Activated CD4-positive, alpha-beta memory T cell treated with anti-CD3 and anti-CD28 coated beads, Interleukin-2, amount 10 ng/mL, durations not matched to agents 7 days and 5 days (primary cell): ENCODE data around the gene WT1. TPM values are rescaled to one million over a fixed set of nuclear protein-coding genes. Genes with fewer than 3 reads are reported as not detected.

ENCODE experiments used
- CTCF ChIA-PET: fragments of 350-600 bp; sonication (Branson Sonifier 250); formaldehyde crosslinking; loops from one replicate; lab custom pipeline; 2021; ENCODE audit warnings: antibody characterized with exemption, inconsistent platforms; lab: Charles Lee
- POLR2A ChIA-PET: fragments of 350-600 bp; sonication (Branson Sonifier 250); formaldehyde crosslinking; loops from one replicate; lab custom pipeline; 2021; ENCODE audit warnings: antibody characterized with exemption; lab: Charles Lee
- DNase-seq: peaks from one replicate; pipeline ENCODE4 v3.0.0-alpha.2; 2020
- H3K27ac Mint-ChIP-seq: one replicate; pipeline ENCODE4 v1.8.0; 2021; ENCODE audit warnings: mild to moderate bottlenecking, mixed read lengths
- H3K27me3 Mint-ChIP-seq: one replicate; pipeline ENCODE4 v1.8.0; 2021; ENCODE audit warnings: mixed read lengths
- H3K36me3 Mint-ChIP-seq: one replicate; pipeline ENCODE4 v1.8.0; 2021; ENCODE audit warnings: low read depth, mixed read lengths
- H3K4me1 Mint-ChIP-seq: one replicate; pipeline ENCODE4 v1.8.0; 2021; ENCODE audit warnings: mixed read lengths
- H3K4me3 Mint-ChIP-seq: one replicate; pipeline ENCODE4 v1.8.0; 2021; ENCODE audit warnings: mild to moderate bottlenecking, mixed read lengths
- H3K9me3 Mint-ChIP-seq: one replicate; pipeline ENCODE4 v1.8.0; 2021; ENCODE audit warnings: mixed read lengths
- total RNA-seq, 2 experiments: library from RNA; stranded (reverse); gene quantifications; one replicate each; pipeline ENCODE4 v1.2.3, GENCODE V29; 2021

Gene WT1
- total RNA-seq, 2 experiments from 2014 or later: not detected

DNA sequence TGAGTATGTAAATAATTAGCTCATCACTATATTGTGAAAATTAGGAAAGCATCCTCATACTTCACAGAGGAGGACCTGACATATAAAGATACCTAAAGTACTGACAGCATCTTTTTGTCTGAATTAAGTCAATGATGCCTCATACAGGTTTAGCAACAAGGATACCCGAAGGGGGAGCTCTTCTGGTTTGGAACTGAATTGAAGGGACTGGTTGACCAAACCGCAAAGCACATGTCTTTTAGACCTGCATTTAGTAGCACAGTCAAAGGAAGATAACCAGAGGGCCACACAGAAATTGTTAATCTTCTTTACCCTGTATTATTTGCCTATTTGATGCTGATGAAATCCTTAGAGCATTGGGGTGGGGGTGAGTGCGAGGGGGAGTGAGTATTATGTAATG is 12.9 kb upstream of the WT1 start:
- Mint-ChIP-seq H3K4me1 (no peaks in the 10 kb centered on the region), H3K9me3 (no peaks in the 10 kb centered on the region), H3K27ac (no peak overlapping the region), H3K4me3 (no peak overlapping the region), H3K36me3 (no peaks in the 10 kb centered on the region), H3K27me3 (peaks cover 15% of the 10 kb centered on the region)
- DNase-seq: no peak
- ChIA-PET POLR2A (no interaction called here), CTCF (no interaction called here)

DNA sequence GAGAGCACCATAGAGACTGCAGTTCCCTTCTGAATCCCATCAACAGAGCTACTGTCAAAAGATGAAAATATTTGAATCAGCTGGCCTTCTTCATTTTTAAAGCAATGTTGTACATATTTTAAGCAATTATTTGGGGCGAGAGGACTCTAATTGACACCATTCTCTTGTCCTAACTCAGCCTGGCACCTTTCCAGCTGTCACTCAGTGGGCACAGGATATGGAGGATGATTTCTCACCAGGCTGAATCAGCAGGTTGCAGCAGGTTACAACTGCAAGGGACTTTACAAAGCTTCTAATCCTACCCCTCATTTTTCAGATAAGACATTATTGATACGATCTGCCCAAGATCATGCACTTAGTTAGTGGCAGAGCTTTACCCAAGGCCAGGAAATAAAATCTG is 11.9 kb upstream of the WT1 start:
- no peaks in the 10 kb centered on the region for H3K36me3 Mint-ChIP-seq
- no peak for DNase-seq
- CTCF ChIA-PET: no interaction called here
- H3K9me3 Mint-ChIP-seq: no peaks in the 10 kb centered on the region
- no peaks in the 10 kb centered on the region for H3K4me1 Mint-ChIP-seq
- no peak overlapping the region for H3K27ac Mint-ChIP-seq
- H3K27me3 Mint-ChIP-seq: peaks cover 24% of the 10 kb centered on the region
- no peak overlapping the region for H3K4me3 Mint-ChIP-seq
- POLR2A ChIA-PET: no interaction called here

DNA sequence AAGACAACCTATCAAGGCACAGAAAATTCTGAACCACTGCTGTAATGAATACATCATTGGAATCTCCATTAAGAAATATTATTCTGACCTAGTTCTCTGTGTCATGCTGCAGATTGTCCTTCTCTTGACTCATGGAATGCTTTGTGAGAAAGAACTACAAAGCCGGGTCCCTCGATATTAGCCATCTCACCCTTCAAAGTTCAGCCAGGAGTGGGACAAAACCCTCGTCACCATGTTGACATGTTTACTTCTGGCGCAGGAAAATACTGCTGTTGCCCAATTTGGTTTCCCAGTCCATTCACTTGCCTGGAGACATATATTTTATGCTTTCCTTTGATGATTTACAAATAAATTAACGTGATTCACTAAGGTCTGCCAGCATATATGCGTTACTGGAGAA is 10.9 kb upstream of the WT1 start:
- ChIA-PET CTCF (no interaction called here), POLR2A (no interaction called here)
- no peaks in the 10 kb centered on the region for H3K4me1 Mint-ChIP-seq
- no peaks in the 10 kb centered on the region for H3K36me3 Mint-ChIP-seq
- H3K4me3 Mint-ChIP-seq: no peak overlapping the region
- no peak for DNase-seq
- peaks cover 31% of the 10 kb centered on the region for H3K27me3 Mint-ChIP-seq
- H3K27ac Mint-ChIP-seq: no peak overlapping the region
- H3K9me3 Mint-ChIP-seq: no peaks in the 10 kb centered on the region

DNA sequence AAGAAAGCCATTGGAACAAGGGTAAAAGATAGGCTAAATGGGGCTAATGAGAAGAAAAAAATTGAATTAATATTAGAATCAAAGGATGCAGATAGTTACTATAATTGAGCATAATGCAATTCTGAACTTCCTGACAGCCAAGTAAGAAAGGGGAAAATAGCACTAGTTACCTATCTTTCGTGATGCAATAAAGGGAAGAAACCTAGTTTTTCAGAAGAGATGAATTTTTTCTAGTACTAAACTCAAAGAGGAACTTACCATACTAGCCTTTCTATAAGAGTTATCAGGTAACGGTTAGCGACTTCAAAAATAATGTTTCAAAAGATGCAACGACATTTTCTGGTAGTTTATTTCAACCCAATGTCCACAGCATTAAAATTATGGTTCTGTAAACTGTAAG is 8.8 kb upstream of the WT1 start:
- CTCF ChIA-PET: no interaction called here
- Mint-ChIP-seq H3K4me1 (peaks cover 3% of the 10 kb centered on the region), H3K36me3 (no peaks in the 10 kb centered on the region), H3K9me3 (no peaks in the 10 kb centered on the region), H3K27ac (no peak overlapping the region), H3K27me3 (peaks cover 47% of the 10 kb centered on the region), H3K4me3 (no peak overlapping the region)
- POLR2A ChIA-PET: no interaction called here
- no peak for DNase-seq

DNA sequence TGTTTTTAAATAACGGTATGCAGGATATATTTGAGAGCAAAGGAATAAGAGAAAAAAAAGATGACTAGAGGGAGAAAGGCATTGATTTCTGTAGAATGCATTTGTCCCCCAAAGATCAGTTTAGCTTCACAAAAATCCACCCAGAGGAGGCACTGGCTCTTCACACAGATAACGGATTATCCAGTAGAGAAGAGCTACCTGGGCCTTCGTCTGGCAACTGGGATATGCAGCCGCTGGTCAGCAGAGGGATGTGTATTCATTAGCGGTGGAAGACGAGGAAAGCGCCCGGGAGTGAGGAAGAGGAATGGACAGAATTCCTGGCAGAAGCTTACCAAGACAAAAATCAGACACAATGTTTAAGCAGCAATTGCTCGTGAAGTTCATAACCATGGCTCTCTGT is 5.6 kb upstream of the WT1 start:
- no peak for DNase-seq
- no peak overlapping the region for H3K27ac Mint-ChIP-seq
- H3K36me3 Mint-ChIP-seq: no peaks in the 10 kb centered on the region
- H3K9me3 Mint-ChIP-seq: no peaks in the 10 kb centered on the region
- H3K4me1 Mint-ChIP-seq: peaks cover 18% of the 10 kb centered on the region
- ChIA-PET CTCF (interaction anchor here (0.9 kb wide), 1 partner anchor 118 kb away, joined by 3 read pairs; no protein-coding TSS in a partner anchor), POLR2A (no interaction called here)
- H3K27me3 Mint-ChIP-seq: peaks cover 69% of the 10 kb centered on the region
- H3K4me3 Mint-ChIP-seq: no peak overlapping the region

DNA sequence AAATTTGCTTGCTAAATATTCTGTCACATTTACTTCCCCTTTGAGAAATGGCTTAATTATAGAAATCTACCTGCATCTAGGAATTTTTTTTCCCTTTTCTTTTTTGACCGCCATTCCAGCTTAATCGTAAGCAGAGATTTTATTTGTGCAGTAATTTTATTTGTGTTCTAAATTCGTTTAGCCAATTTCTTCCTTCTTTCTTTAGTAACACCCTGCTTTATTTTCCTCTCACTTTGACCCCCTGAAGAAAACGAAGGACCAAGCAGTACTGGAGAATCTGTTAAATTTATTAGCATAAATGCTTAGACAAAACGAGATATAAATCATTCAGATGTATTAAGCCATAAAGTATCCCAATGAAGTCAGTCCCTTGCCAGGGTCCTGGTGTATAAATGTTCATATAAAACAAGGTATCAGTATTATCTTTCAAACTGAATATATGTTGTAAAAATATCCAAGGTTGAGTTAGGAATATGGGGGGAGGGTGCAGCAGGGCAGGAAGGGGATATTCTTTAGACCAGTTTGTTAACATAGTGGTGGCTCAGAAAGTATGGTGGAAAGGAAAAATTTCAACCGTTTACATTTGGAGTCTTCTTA is 5.1 kb upstream of the WT1 start:
- no peaks in the 10 kb centered on the region for H3K36me3 Mint-ChIP-seq
- H3K4me1 Mint-ChIP-seq: peaks cover 21% of the 10 kb centered on the region
- ChIA-PET CTCF (interaction anchor here (0.9 kb wide), 1 partner anchor 117 kb away, joined by 3 read pairs; no protein-coding TSS in a partner anchor), POLR2A (no interaction called here)
- no peaks in the 10 kb centered on the region for H3K9me3 Mint-ChIP-seq
- no peak for DNase-seq
- H3K27ac Mint-ChIP-seq: no peak overlapping the region
- no peak overlapping the region for H3K4me3 Mint-ChIP-seq
- H3K27me3 Mint-ChIP-seq: peaks cover 72% of the 10 kb centered on the region

DNA sequence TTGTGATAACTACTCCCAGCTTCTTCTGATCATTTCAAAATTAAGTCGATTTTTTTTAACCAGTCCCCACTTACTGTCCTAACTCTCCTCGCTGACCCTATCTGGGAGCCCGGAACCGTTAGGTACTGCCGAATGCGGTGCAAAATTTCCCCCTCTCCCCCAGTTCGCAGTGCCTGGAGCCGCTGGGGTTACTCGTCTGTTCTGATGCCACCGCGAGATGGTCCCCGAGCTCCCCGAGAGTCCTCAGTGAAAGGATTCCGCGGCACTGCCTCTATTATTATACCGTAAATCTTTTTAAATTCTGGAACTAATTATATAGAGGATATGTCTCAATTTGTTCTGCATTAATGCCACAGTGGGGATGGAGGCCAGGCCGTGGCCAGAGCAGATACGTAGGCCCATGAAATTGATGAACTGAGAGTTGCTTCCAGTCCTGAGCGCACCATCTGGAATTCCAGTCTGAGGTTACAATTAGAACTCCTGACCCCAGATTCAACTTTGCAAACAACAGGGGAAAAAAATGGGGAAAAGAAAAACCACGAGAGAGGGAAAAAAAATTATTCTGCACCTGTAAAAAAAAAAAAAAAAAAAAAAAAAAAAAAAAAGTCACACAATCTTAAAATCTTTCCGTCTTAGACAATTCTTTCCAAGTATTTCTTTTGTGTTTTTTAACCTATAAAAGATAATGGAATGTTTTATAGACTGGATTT is 4.3 kb upstream of the WT1 start:
- CTCF ChIA-PET: no interaction called here
- Mint-ChIP-seq H3K27ac (no peak overlapping the region), H3K4me1 (peaks cover 22% of the 10 kb centered on the region), H3K27me3 (peaks cover 73% of the 10 kb centered on the region), H3K9me3 (no peaks in the 10 kb centered on the region), H3K4me3 (no peak overlapping the region), H3K36me3 (no peaks in the 10 kb centered on the region)
- no peak for DNase-seq
- POLR2A ChIA-PET: no interaction called here

DNA sequence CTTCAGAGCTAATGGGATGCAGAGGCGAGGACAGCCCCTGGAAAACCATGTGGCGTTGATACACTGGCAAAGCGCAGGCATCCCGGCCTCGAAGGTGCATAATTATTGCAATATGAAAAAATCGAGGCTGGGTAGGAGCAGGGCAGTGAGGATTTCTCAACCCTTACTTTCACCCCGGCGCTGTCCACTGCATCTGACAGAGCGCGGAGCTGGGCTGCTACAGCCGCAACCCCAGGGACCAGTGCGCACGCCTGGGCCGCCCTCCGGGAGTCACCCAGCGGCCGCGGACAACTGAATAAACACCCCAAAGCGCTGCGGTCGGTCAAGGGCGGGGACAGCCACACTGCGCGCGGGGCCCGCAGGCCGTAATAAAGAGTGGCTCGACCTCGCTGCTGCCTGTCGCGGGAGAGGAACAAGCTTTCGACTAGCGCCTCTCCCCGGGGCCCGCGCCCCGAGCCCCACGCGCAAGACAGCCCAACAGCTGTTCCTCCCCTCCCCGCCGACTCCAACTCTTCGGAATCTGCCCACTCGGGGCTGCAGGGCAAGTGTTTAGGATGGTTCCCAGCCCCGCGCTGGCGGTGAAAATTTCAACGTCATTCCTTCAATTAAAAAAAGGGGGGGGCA is 3.6 kb upstream of the WT1 start:
- Mint-ChIP-seq H3K4me1 (peaks cover 26% of the 10 kb centered on the region), H3K27me3 (peaks cover 80% of the 10 kb centered on the region), H3K4me3 (no peak overlapping the region), H3K27ac (no peak overlapping the region), H3K36me3 (no peaks in the 10 kb centered on the region), H3K9me3 (no peaks in the 10 kb centered on the region)
- ChIA-PET POLR2A (no interaction called here), CTCF (no interaction called here)
- DNase-seq: no peak

DNA sequence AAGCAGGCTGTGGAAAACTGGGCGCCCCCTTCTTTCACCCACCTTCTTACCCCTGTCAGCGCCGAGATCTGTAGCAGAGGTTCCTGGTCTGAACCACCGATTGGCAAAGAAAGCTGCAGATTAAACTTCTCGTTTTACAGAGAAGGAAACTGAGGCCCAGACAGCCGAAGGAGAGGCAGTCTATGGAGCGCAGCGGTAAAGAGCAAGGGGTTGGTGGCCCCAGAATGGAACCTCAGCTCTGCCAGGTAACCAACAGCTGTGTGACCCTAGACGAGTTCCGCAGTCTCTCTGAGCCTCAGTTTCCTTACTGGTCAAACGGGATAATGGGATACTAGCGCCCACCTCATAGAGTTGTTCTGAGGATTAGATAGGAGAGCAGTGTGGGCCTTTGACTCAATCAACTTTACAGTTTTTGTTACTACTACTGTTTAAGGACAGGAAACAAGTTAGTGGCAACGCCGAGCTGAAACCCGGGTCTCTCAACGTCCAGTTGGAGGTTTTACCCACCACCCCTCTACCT is 3.1 kb upstream of the WT1 start:
- no peaks in the 10 kb centered on the region for H3K36me3 Mint-ChIP-seq
- no peak overlapping the region for H3K27ac Mint-ChIP-seq
- H3K9me3 Mint-ChIP-seq: no peaks in the 10 kb centered on the region
- H3K4me1 Mint-ChIP-seq: peaks cover 32% of the 10 kb centered on the region
- POLR2A ChIA-PET: no interaction called here
- no peak overlapping the region for H3K4me3 Mint-ChIP-seq
- CTCF ChIA-PET: no interaction called here
- H3K27me3 Mint-ChIP-seq: peaks cover 84% of the 10 kb centered on the region
- no peak for DNase-seq

DNA sequence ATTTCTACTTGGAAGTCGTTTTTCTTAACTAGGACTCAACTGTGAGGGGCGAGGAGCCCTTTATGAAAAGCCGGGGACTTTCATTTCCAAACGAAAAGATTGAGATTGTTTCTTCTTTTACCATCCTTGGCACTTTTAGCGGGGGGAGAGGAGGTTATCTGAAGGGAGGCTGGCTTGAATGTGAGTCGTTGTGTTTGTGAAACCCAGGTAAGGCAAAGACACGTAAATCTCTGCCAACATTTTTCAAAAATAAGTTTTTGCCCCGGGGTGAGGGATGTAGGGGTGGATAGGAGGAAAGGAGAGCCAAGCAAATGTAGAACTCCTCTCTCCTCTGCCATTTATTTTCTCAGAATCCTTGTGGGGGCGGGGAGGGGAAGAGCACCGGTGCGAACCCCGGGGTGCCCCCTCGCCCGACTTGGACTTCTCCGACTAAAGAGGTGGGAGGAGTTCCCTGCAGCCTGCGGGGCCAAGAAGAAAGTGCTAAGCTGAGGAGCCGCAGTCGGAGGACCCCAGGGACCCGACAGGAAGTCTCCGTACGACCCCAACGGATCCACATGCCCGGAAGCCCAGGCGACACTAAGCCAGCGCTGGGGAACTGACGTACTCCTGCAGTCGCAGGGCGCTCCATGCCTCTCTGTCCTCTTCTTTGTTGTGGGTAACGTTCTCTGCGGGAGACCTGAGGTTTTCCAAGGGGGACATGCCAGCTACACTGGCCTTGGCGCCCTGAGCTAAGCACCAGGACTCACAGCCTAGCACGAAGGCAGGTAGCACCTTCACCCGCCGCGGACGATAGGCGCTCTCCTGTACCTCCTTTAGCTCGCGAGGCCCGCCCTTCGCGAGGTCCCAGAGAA is 2.4 kb upstream of the WT1 start:
- ChIA-PET CTCF (no interaction called here), POLR2A (no interaction called here)
- Mint-ChIP-seq H3K9me3 (no peaks in the 10 kb centered on the region), H3K27ac (peak overlapping the region; percentile 45), H3K27me3 (peaks cover 86% of the 10 kb centered on the region), H3K4me3 (no peak overlapping the region), H3K4me1 (peaks cover 35% of the 10 kb centered on the region), H3K36me3 (no peaks in the 10 kb centered on the region)
- no peak for DNase-seq

DNA sequence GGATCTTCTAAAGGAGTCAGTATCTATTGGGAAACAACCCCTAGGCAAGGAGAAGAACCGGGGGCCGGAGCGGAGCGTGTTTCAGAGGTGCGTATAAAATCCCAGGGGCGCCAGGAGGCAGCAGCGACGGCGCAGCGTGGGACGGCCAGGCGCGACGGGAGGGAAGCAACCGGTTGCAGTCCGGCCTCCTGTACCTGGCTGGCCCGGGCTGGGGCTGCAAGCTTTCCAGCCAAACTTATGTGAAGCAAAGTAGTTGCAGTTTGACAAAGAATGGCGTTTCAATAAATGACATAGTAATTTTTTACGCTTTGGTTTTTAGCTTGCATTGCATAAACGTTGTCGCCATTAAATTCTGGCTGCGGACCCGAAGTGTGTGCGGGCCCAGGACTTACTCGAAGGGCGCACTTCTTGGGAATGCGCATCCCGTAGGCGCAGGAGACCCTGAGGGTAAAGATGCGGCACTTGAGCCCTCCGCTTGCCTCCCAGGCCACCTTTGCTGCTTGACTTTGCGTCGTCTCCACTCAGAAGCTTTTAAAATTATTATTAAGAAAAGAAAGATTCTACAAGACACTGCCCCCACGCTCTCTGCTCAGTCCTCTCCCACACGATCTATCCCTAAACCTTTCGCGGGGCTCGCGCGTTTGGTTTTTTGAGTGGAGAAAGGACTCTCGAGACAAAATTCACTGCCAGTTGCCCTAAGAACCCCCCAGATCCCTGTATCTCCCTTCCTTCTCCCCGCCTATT is 1.6 kb upstream of the WT1 start:
- Mint-ChIP-seq H3K36me3 (no peaks in the 10 kb centered on the region), H3K9me3 (no peaks in the 10 kb centered on the region), H3K27me3 (peaks cover 86% of the 10 kb centered on the region), H3K4me1 (peaks cover 35% of the 10 kb centered on the region), H3K4me3 (no peak overlapping the region), H3K27ac (peak overlapping the region; percentile 45)
- ChIA-PET POLR2A (no interaction called here), CTCF (no interaction called here)
- DNase-seq: no peak

DNA sequence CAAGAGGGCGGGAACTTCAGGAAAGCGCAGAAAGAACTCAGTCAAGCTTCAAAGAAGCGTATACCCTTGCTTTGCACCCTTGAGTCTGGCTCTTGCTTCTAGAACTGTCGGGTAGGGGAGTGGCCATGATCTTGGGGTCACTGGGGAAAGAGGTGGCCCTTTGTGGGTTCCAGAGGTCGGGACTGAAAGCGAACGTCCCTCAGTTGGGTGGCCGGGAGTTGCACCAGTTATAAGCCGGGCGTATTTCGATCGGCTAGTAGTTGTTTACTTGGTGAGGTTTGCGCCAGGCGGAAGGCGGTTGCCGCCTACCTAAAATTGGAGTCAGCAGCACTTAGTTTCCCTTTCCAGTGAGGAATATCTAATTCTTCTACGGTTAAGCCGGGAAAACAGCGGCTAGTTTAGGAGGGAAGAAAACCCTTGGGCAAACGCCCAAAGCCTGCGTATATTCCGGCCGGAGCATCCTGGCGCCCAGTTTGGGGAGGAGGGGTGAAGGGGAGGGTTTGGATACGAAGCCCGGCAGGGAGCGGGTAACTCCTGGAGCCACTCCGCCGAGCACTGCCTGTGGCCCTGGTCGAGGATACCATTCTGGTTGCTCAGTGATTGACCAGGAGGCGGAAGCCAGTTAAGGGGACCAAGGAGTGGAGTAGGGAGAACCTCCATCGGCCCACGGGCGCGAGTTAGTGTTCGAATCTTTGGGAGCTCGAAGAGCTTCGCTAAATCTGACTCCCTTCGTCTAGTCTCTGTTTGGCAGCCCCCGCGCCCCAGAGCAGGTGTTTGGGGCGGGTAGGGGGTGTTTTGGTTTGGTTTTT is 807 bp upstream of the WT1 start:
- no peaks in the 10 kb centered on the region for H3K36me3 Mint-ChIP-seq
- H3K27me3 Mint-ChIP-seq: peaks cover 86% of the 10 kb centered on the region
- H3K4me1 Mint-ChIP-seq: peaks cover 35% of the 10 kb centered on the region
- CTCF ChIA-PET: no interaction called here
- H3K4me3 Mint-ChIP-seq: peak overlapping the region; percentile 17
- no peak overlapping the region for H3K27ac Mint-ChIP-seq
- no peak for DNase-seq
- no peaks in the 10 kb centered on the region for H3K9me3 Mint-ChIP-seq
- POLR2A ChIA-PET: no interaction called here
